Peyer's patch (tissue), 4 donors: ENCODE measurements around the gene CNTF. TPM values are rescaled to one million over a fixed set of nuclear protein-coding genes. Genes with fewer than 3 reads are reported as not detected.

ENCODE experiments used
- DNase-seq, 3 donors: peaks; one replicate each; pipeline ENCODE4 v3.0.0-alpha.2; 2017 to 2019
- H3K27ac ChIP-seq, 4 donors: fragments of 200-600 bp; sonication (generic); one replicate each; pipeline ENCODE4 v1.5.1; 2016 to 2019
- H3K27me3 ChIP-seq, 2 donors: fragments of 200-600 bp; sonication (generic); one replicate each; pipeline ENCODE4 v1.5.1; 2019
- H3K36me3 ChIP-seq, 3 donors: fragments of 200-600 bp; sonication (generic); one replicate each; pipeline ENCODE4 v1.5.1; 2016 to 2019
- H3K4me1 ChIP-seq, 4 donors: fragments of 200-600 bp; sonication (generic); one replicate each; pipeline ENCODE4 v1.5.1; 2016 to 2019
- H3K4me3 ChIP-seq, 4 donors: fragments of 200-600 bp; sonication (generic); 1 replicate in 3 of 4; 2 replicates in 1 of 4; pipeline ENCODE4 v1.5.1; 2016 to 2019; ENCODE audit warnings: mild to moderate bottlenecking in 1 of 4
- H3K9me3 ChIP-seq, 4 donors: fragments of 200-600 bp; sonication (generic); one replicate each; pipeline ENCODE4 v1.5.1; 2016 to 2019; ENCODE audit warnings: mild to moderate bottlenecking in 1 of 4
- POLR2A ChIP-seq, 2 donors: fragments of 450-650 bp; IDR thresholded peaks; one replicate each; pipeline ENCODE4 v1.5.1; 2017; ENCODE audit warnings: antibody characterized with exemption in 2 of 2, mild to moderate bottlenecking in 2 of 2, moderate library complexity in 2 of 2
- total RNA-seq, 4 donors: library from RNA; depleted of rRNA; stranded (reverse); fragments of >200 nt; gene quantifications; one replicate each; pipeline ENCODE4 v1.1.0, GENCODE V29; 2016
- TF ChIP-seq, protein P1 (sequence below), 6 experiments: fragments of 450-650 bp in 4 of 6; fragments of 200-600 bp in 2 of 6; sonication (generic) in 1 of 6; IDR thresholded peaks; one replicate each; pipeline ENCODE4 v1.5.1; 2017 to 2019; ENCODE audit warnings: antibody characterized with exemption in 6 of 6, mild to moderate bottlenecking in 3 of 6, moderate library complexity in 1 of 6

CNTF gene
- total RNA-seq, 4 donors from 2014 or later = 3.5 to 6.8 (median 5.3) TPM; not detected in 1

DNA sequence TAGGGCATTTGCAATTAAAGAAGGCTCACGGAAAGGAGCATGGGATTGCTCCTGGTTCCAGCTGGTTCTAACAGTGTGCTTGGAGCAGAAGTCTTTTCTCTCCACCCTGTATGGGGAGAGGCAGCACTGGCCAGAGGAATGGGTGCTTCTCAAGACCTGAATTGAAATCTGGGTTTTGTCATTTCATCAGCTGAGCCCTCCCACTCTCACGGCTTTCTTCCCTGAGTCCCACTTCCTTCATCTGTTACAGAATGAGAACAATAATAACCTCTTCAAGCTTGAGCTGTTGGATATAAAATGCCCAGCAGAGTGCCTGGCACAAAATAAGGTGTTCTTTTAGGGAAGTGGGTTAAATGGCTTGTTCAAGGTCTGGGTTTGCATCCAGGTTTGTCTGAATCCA lies 17.2 kb downstream of the CNTF start:
- no peaks in the 10 kb centered on the region for H3K27me3 ChIP-seq
- TF ChIP-seq POLR2A (IDR thresholded peaks at IDR 0.05) = no peak
- TF ChIP-seq, protein P1, sequence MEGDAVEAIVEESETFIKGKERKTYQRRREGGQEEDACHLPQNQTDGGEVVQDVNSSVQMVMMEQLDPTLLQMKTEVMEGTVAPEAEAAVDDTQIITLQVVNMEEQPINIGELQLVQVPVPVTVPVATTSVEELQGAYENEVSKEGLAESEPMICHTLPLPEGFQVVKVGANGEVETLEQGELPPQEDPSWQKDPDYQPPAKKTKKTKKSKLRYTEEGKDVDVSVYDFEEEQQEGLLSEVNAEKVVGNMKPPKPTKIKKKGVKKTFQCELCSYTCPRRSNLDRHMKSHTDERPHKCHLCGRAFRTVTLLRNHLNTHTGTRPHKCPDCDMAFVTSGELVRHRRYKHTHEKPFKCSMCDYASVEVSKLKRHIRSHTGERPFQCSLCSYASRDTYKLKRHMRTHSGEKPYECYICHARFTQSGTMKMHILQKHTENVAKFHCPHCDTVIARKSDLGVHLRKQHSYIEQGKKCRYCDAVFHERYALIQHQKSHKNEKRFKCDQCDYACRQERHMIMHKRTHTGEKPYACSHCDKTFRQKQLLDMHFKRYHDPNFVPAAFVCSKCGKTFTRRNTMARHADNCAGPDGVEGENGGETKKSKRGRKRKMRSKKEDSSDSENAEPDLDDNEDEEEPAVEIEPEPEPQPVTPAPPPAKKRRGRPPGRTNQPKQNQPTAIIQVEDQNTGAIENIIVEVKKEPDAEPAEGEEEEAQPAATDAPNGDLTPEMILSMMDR (IDR thresholded peaks at IDR 0.05) = no peak
- peaks cover 0 to 26% (median 3%) of the 10 kb centered on the region in 4 donors for H3K4me1 ChIP-seq
- no peak for DNase-seq
- H3K27ac ChIP-seq = no peak overlapping the region
- H3K9me3 ChIP-seq = no peaks in the 10 kb centered on the region
- no peaks in the 10 kb centered on the region for H3K36me3 ChIP-seq
- no peak overlapping the region for H3K4me3 ChIP-seq

DNA sequence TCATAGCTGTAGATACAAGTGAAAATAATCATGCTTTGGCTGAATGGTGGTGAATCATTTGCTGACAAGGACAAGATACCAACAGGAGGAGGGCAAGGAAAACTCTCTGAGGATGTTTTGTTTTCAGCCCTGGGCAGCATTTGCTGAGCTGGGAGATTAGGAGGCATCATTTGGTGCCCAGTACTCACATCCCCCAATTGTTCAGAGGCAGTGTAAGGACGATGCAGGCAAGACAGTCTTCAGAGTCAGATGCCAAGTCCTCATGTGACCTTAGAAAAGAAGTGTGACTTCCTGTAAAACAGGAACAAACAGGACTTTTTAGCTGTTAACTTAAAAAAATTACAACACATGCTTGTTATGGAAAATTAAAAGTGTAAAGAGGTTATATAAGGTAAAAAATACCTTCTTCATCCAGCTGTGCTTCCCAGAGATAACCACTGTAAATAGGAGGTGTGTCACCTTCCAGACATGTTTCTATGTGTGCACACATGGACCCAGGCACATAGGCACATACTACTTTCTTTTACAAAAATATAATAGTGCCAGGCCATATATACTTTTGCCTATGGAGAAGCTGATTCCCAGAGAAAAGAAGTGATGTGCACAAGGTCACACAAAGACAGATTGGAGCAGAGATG lies 18.0 kb downstream of the CNTF start:
- Histone ChIP-seq H3K4me3 (no peak overlapping the region), H3K27me3 (no peaks in the 10 kb centered on the region), H3K27ac (peak overlapping the region in 1 of 4 donors; percentile 6), H3K36me3 (no peaks in the 10 kb centered on the region), H3K9me3 (peaks cover 0 to 5% (median 0%) of the 10 kb centered on the region in 4 donors), H3K4me1 (peaks cover 0 to 26% (median 3%) of the 10 kb centered on the region in 4 donors)
- no peak for DNase-seq
- TF ChIP-seq, protein P1 (IDR thresholded peaks at IDR 0.05) = no peak
- TF ChIP-seq POLR2A (IDR thresholded peaks at IDR 0.05) = no peak

DNA sequence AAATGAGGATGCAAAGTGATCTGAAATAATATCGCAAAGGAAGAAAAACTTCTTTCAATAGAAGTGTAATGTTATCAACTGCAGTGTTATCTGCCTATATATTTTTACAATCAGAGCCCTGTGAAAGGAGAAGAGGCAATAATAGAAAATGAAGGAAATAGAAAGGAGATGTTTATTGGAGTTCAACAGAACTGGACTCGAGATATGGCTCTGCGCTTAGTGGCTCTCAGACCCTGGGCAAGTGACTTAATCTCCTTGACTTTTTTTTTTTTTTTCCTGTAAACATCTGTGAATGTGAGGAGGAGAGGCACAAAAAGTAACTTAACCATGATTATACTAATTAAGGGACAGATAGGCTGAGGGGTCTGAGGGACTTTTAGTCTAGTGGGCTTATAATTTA lies 18.9 kb downstream of the CNTF start:
- Histone ChIP-seq H3K4me1 (peaks cover 0 to 26% (median 3%) of the 10 kb centered on the region in 4 donors), H3K27me3 (no peaks in the 10 kb centered on the region), H3K9me3 (peaks cover 0 to 11% (median 2%) of the 10 kb centered on the region in 4 donors), H3K4me3 (no peak overlapping the region), H3K36me3 (no peaks in the 10 kb centered on the region), H3K27ac (peak overlapping the region in 1 of 4 donors; percentile 6)
- no peak for DNase-seq
- TF ChIP-seq, protein P1 (IDR thresholded peaks at IDR 0.05) = no peak
- TF ChIP-seq POLR2A (IDR thresholded peaks at IDR 0.05) = no peak

DNA sequence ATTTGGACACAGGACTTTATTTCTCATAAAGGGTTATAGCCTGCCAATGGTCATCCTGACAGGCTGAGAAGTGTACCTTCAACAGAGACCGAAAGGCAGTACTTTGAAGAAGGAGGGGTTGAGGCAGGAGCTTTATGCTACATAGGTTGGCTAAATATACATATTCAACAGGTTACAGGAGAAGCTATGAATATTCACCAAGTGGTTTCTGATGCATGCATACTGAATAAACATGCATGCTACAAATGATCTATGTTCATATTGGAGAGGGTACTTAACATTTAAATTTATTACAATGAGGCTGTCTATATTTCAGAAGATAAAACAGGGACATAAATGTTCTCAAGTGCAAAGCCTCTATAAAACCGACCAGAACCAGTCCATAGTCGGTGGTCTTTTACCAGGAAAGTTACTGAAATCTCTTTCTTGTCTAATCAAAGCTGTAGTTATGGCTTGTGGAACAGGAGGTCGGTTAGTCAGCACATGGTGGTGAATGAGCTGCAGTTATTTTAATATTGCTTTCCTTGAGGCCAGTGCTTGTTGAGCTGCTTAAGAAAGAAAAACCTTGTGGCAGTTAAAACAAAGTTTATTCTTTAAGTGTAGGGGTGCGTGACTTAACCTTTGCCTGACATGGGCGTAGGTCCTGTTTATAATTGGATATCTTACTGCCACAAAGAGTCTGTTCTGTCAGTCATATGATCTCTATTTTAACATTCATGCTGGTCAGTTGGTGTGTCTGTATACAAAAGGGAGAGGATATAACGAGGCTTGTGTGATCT lies 19.5 kb downstream of the CNTF start:
- no peaks in the 10 kb centered on the region for H3K27me3 ChIP-seq
- no peak for DNase-seq
- peaks cover 0 to 11% (median 2%) of the 10 kb centered on the region in 4 donors for H3K9me3 ChIP-seq
- peak overlapping the region in 1 of 4 donors; percentile 6 for H3K27ac ChIP-seq
- peaks cover 0 to 26% (median 3%) of the 10 kb centered on the region in 4 donors for H3K4me1 ChIP-seq
- no peak for TF ChIP-seq POLR2A (IDR thresholded peaks at IDR 0.05)
- TF ChIP-seq, protein P1 (IDR thresholded peaks at IDR 0.05) = no peak
- no peaks in the 10 kb centered on the region for H3K36me3 ChIP-seq
- H3K4me3 ChIP-seq = no peak overlapping the region

DNA sequence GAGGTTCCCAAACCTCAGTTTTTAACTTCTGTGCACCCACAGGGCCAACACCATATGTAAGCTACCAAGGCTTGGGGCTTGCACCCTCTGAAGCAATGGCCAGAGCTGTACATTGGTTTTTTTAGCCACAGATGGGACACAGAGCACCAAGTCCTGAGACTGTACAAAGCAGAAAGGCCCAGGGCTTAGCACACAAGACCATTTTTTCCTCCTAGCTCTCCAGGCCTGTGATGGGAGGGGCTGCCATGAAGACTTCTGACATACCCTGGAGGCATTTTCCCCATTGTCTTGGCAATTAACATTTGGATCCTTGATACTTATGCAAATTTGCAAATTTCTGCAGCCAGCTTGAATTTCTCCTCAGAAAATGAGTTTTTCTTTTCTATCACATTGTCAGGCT lies 23.4 kb downstream of the CNTF start:
- Histone ChIP-seq H3K27ac (no peak overlapping the region), H3K4me1 (peaks cover 0 to 16% (median 0%) of the 10 kb centered on the region in 4 donors), H3K27me3 (no peaks in the 10 kb centered on the region), H3K9me3 (peaks cover 0 to 11% (median 2%) of the 10 kb centered on the region in 4 donors), H3K4me3 (no peak overlapping the region), H3K36me3 (no peaks in the 10 kb centered on the region)
- no peak for TF ChIP-seq POLR2A (IDR thresholded peaks at IDR 0.05)
- TF ChIP-seq, protein P1 (IDR thresholded peaks at IDR 0.05) = no peak
- no peak for DNase-seq
